GM12878 (cell line): Measurements from ENCODE around the gene TNNC2. TPM values are rescaled to one million over a fixed set of nuclear protein-coding genes. Genes with fewer than 3 reads are reported as not detected.

Experiments
- ATAC-seq: fragments of 200-7000 bp; cut with Tn5 transposase; 3 replicates; pipeline ENCODE4 v1.9.1; 2020; ENCODE audit warnings: mild to moderate bottlenecking, moderate library complexity
- BruUV-seq: library from RNA; stranded (reverse); fragments of 400-500 nt; replicated peaks from 2 replicates; lab custom pipeline; 2021; lab: Mats Ljungman, UMichigan
- CTCF ChIA-PET: fragments of 300-600 bp; sonication (Branson Sonifier 250); formaldehyde crosslinking; extraction: SDS; loops from one replicate; lab custom pipeline; 2021; ENCODE audit warnings: inconsistent platforms; lab: Yijun Ruan, JAX
- POLR2A ChIA-PET: fragments of 350-600 bp; formaldehyde crosslinking; extraction: SDS; loops from one replicate; lab custom pipeline; 2021; ENCODE audit warnings: inconsistent platforms; lab: Charles Lee
- RAD21 ChIA-PET: fragments of 300-600 bp; sonication (Branson Sonifier 250); formaldehyde crosslinking; loops from one replicate; lab custom pipeline; 2023; ENCODE audit warnings: antibody characterized with exemption; ENCODE audit not compliant: unreplicated experiment; lab: Charles Lee
- SMC1A ChIA-PET: fragments of 300-600 bp; sonication (Branson Sonifier 250); formaldehyde crosslinking; loops from one replicate; lab custom pipeline; 2023; ENCODE audit not compliant: unreplicated experiment, uncharacterized antibody; lab: Charles Lee
- DNase-seq: peaks from one replicate; pipeline ENCODE4 v3.0.0-alpha.2; 2011; ENCODE audit warnings: low read depth, low spot score
- FAIRE-seq: peaks from 3 replicates; lab custom pipeline; 2011; peaks lifted over from hg19 to GRCh38; lab: Jason Lieb, UNC
- H2AFZ ChIP-seq: 2 replicates; pipeline ENCODE4 v1.6.0; 2011; ENCODE audit warnings: low read depth, low read length, control low read depth; ENCODE audit not compliant: control insufficient read depth
- H3K27ac ChIP-seq: 2 replicates; pipeline ENCODE4 v1.5.1; 2011; ENCODE audit warnings: control low read depth; ENCODE audit not compliant: control insufficient read depth, insufficient read depth
- H3K27me3 ChIP-seq, 2 experiments: replicated peaks in 1 of 2; 2 replicates each; pipeline versions ENCODE4 v1.6.0 to v1.6.1; 2011; ENCODE audit warnings: low read length in 1 of 2; ENCODE audit not compliant: control insufficient read depth in 2 of 2, insufficient read depth in 2 of 2
- H3K36me3 ChIP-seq, 2 experiments: 2 replicates each; pipeline ENCODE4 v1.5.1; 2011; ENCODE audit warnings: low read length in 1 of 2; ENCODE audit not compliant: control insufficient read depth in 2 of 2, insufficient read depth in 2 of 2
- H3K4me1 ChIP-seq: 2 replicates; pipeline ENCODE4 v1.6.1; 2011; ENCODE audit warnings: mild to moderate bottlenecking, low read length, moderate library complexity, mixed read lengths; ENCODE audit not compliant: control insufficient read depth, insufficient read depth
- H3K4me2 ChIP-seq: 2 replicates; pipeline ENCODE4 v1.6.0; 2011; ENCODE audit warnings: control low read depth; ENCODE audit not compliant: control insufficient read depth, insufficient read depth
- H3K4me3 ChIP-seq: fragments of 200-600 bp; sonication (generic); 2 replicates; pipeline ENCODE4 v1.5.1; 2016
- H3K79me2 ChIP-seq: 2 replicates; pipeline ENCODE4 v1.6.0; 2011; ENCODE audit warnings: low read length; ENCODE audit not compliant: control insufficient read depth, insufficient read depth
- H3K9ac ChIP-seq: 2 replicates; pipeline ENCODE4 v1.8.0; 2011; ENCODE audit warnings: low read length, control low read depth, mixed read lengths; ENCODE audit not compliant: control insufficient read depth, insufficient read depth
- H3K9me3 ChIP-seq: replicated peaks from 3 replicates; pipeline ENCODE4 v1.5.1; 2011; ENCODE audit warnings: mild to moderate bottlenecking, low read length; ENCODE audit not compliant: control insufficient read depth, insufficient read depth
- H4K20me1 ChIP-seq: 2 replicates; pipeline ENCODE4 v1.6.0; 2011; ENCODE audit not compliant: control insufficient read depth, insufficient read depth
- BCL11A ChIP-seq: IDR thresholded peaks from 2 replicates; pipeline ENCODE4 v1.6.1; 2011; ENCODE audit warnings: low read depth, low read length
- CUX1 ChIP-seq: IDR thresholded peaks from 2 replicates; pipeline ENCODE4 v1.6.1; 2012; ENCODE audit warnings: improper control_type of control experiment, low read depth, low read length; ENCODE audit not compliant: insufficient replicate concordance
- ETV6 ChIP-seq, 2 experiments: fragments of 450-650 bp in 1 of 2; IDR thresholded peaks in 1 of 2; conservative IDR thresholded peaks in 1 of 2; 2 replicates each; pipeline ENCODE4 v1.6.1; 2014; ENCODE audit warnings: antibody characterized with exemption in 1 of 2, borderline replicate concordance in 1 of 2, low read depth in 1 of 2, mild to moderate bottlenecking in 1 of 2, moderate library complexity in 1 of 2
- FOS ChIP-seq: IDR thresholded peaks from 3 replicates; pipeline ENCODE4 v1.6.1; 2011; ENCODE audit warnings: borderline replicate concordance; ENCODE audit not compliant: insufficient read length; ENCODE audit errors: extremely low read depth
- FOXM1 ChIP-seq: IDR thresholded peaks from 2 replicates; pipeline ENCODE4 v1.6.1; 2012; ENCODE audit warnings: low read depth, mild to moderate bottlenecking, inconsistent platforms, low read length, moderate library complexity
- GABPA ChIP-seq: IDR thresholded peaks from 2 replicates; pipeline ENCODE4 v1.6.1; 2014; ENCODE audit warnings: antibody characterized with exemption, low read depth, mild to moderate bottlenecking, inconsistent platforms
- HDGF ChIP-seq: fragments of 450-650 bp; IDR thresholded peaks from 2 replicates; pipeline ENCODE4 v1.6.1; 2016; ENCODE audit warnings: antibody characterized with exemption
- JUND ChIP-seq: IDR thresholded peaks from 2 replicates; pipeline ENCODE4 v1.6.1; 2012; ENCODE audit warnings: low read depth, mild to moderate bottlenecking, low read length, improper control_type of control experiment, moderate library complexity
- MTA3 ChIP-seq: IDR thresholded peaks from 2 replicates; pipeline ENCODE4 v1.6.1; 2012; ENCODE audit warnings: low read length, inconsistent platforms, borderline replicate concordance
- MXI1 ChIP-seq: fragments of 150-350 bp; IDR thresholded peaks from 2 replicates; pipeline ENCODE4 v1.6.1; 2011; ENCODE audit warnings: low read depth, mild to moderate bottlenecking, inconsistent platforms, low read length, improper control_type of control experiment
- NFXL1 ChIP-seq: fragments of 450-650 bp; IDR thresholded peaks from 2 replicates; pipeline ENCODE4 v1.6.1; 2017; ENCODE audit warnings: antibody characterized with exemption, mild to moderate bottlenecking, borderline replicate concordance
- NR2C2 ChIP-seq: IDR thresholded peaks from 2 replicates; pipeline ENCODE4 v1.6.1; 2011; ENCODE audit warnings: borderline replicate concordance, low read depth; ENCODE audit not compliant: control insufficient read depth, insufficient read length
- POLR2AphosphoS5 ChIP-seq: IDR thresholded peaks from 2 replicates; pipeline ENCODE4 v1.6.1; 2011; ENCODE audit warnings: mild to moderate bottlenecking, low read length, inconsistent platforms
- STAT1 ChIP-seq: fragments of 450-650 bp; conservative IDR thresholded peaks from 2 replicates; pipeline ENCODE4 v1.6.1; 2014; ENCODE audit warnings: antibody characterized with exemption, mild to moderate bottlenecking
- SUPT20H ChIP-seq: IDR thresholded peaks from 2 replicates; pipeline ENCODE4 v1.6.1; 2011; ENCODE audit warnings: low read depth, mild to moderate bottlenecking, low read length, moderate library complexity, borderline replicate concordance; ENCODE audit not compliant: control insufficient read depth
- ZBTB11 ChIP-seq: fragments of 450-650 bp; formaldehyde crosslinking; IDR thresholded peaks from 2 replicates; pipeline ENCODE4 v1.5.0; 2022; ENCODE audit warnings: mild to moderate bottlenecking, missing genetic modification characterization
- ZNF274 ChIP-seq: IDR thresholded peaks from one replicate; pipeline ENCODE4 v1.8.0; 2011; ENCODE audit not compliant: insufficient read length, insufficient read depth
- WGBS: methylation state at CpG from one replicate; pipeline ENCODE4 v1.1.6; 2016; ENCODE audit warnings: low lambda C conversion rate; ENCODE audit not compliant: insufficient replicate concordance, insufficient coverage; ENCODE audit errors: missing lambda C conversion rate; 5-methylcytosine and 5-hydroxymethylcytosine counted together
- in situ Hi-C: fragments of 300-500 bp; cut with MboI; formaldehyde crosslinking; loops from 9 replicates; pipeline ENCODE4 v1.14.3; 2018; ENCODE audit warnings: mixed read lengths
- intact Hi-C: fragments of 100-400 bp; cut with micrococcal nuclease; formaldehyde crosslinking; loops from one replicate; pipeline ENCODE4 v1.14.2; 2022; ENCODE audit not compliant: unreplicated experiment
- polyA plus RNA-seq, 11 experiments: library from polyadenylated mRNA; depleted of rRNA in 4 of 11; unstranded in 6 of 11; stranded (reverse) in 5 of 11; fragments of >200 nt; fragmentation: Nextera tagmentation in 4 of 11; fragmentation: Illumina TruSeq in 1 of 11; extraction: Ambion mirVana in 4 of 11; extraction: Trizol in 1 of 11; gene quantifications; 1 replicate in 1 of 11; 2 replicates in 10 of 11; pipeline versions ENCODE4 v1.2.1 to v1.2.3, GENCODE V29; 2011 to 2016; ENCODE audit warnings: inconsistent platforms in 2 of 11, missing spikeins in 2 of 11, low read depth in 1 of 11
- total RNA-seq, 4 experiments: library from RNA; depleted of rRNA in 3 of 4; stranded (reverse); fragments of >200 nt in 3 of 4; fragmentation: Illumina TruSeq in 1 of 4; extraction: Trizol in 1 of 4; gene quantifications; 2 replicates each; pipeline versions ENCODE4 v1.2.1 to v1.2.3, GENCODE V29; 2013 to 2021

The TNNC2 gene
- total and polyA plus RNA-seq, 10 of the 15 experiments (the other 5 are each of a cell fraction or from before 2014, with no cell fraction given) = 0.37 TPM; not detected in 9

- Histone ChIP-seq H4K20me1 (no peaks in the 10 kb centered on the region), H3K36me3 (peaks cover 0 to 2% of the 10 kb centered on the region in 2 experiments; a peak in 1 of 4 replicates), H3K27me3 (no peaks in the 10 kb centered on the region), H3K4me2 (no peak overlapping the region), H3K4me1 (no peaks in the 10 kb centered on the region), H3K9ac (no peak overlapping the region), H3K9me3 (no peaks in the 10 kb centered on the region), H2AFZ (no peak overlapping the region), H3K79me2 (no peaks in the 10 kb centered on the region), H3K4me3 (no peak overlapping the region), H3K27ac (no peak overlapping the region)
- no peak for DNase-seq
- ATAC-seq = no peak
- ChIA-PET POLR2A (interaction anchor here (1.4 to 1.7 kb wide), 4 partner anchors 8 to 16 kb away, joined by 3 to 4 read pairs (median 4); partner anchors contain the start of gene ZSWIM1), CTCF (interaction anchor here (1.2 kb wide), 1 partner anchor 9 kb away, joined by 4 read pairs; the partner anchor contains the start of gene ZSWIM1), RAD21 (no interaction called here), SMC1A (interaction anchor here (0.5 to 1.5 kb wide), 4 partner anchors 8 to 346 kb away, joined by 3 to 6 read pairs (median 3); partner anchors contain the start of gene ZSWIM1)
- WGBS = 92% methylated on average over 4 of the region's 4 CpGs
- FAIRE-seq = no peak
- in situ Hi-C loops = no loop called here
- intact Hi-C loops = no loop called here
- no TSS peak for BruUV-seq
- TF ChIP-seq ETV6 (conservative IDR thresholded peaks at IDR 0.05 in 1 of 2, IDR thresholded peaks at IDR 0.05 in 1 of 2; ENCODE audit: borderline replicate concordance in 1 of 2, low read depth in 1 of 2) = no peak
- no peak for TF ChIP-seq ZBTB11 (CRISPR knock-in tag)
- TF ChIP-seq CUX1 = no peak
- TF ChIP-seq STAT1 = no peak
- TF ChIP-seq MXI1 = no peak
- no peak for TF ChIP-seq FOS
- no peak for TF ChIP-seq BCL11A
- no peak for TF ChIP-seq FOXM1
- TF ChIP-seq JUND = no peak
- no peak for TF ChIP-seq NR2C2
- TF ChIP-seq NFXL1 = no peak
- no peak for TF ChIP-seq GABPA
- no peak for TF ChIP-seq SUPT20H
- no peak for TF ChIP-seq MTA3
- no peak for TF ChIP-seq ZNF274
- no peak for TF ChIP-seq HDGF
- no peak for TF ChIP-seq POLR2AphosphoS5
Observed at GRCh38 chr20:45872626-45873025, 45.5 kb upstream of the TNNC2 start.
